HG03457 (cell line): ENCODE results near the gene ETS1.
"Not testable (repeated sequence)": the region's sequence is repeated elsewhere in the genome, so short reads cannot be mapped to it uniquely, and the experiment has no call there.

Experiments
- ATAC-seq: cut with Tn5 transposase; IDR thresholded peaks from one replicate; pipeline ENCODE4 v1.9.1; 2021; ENCODE audit warnings: moderate number of reproducible peaks; ENCODE audit not compliant: unreplicated experiment

ETS1 gene

GRCh38 chr11:128448981-128449713 is 138.2 kb downstream of the ETS1 start:
- no peak for ATAC-seq

DNA sequence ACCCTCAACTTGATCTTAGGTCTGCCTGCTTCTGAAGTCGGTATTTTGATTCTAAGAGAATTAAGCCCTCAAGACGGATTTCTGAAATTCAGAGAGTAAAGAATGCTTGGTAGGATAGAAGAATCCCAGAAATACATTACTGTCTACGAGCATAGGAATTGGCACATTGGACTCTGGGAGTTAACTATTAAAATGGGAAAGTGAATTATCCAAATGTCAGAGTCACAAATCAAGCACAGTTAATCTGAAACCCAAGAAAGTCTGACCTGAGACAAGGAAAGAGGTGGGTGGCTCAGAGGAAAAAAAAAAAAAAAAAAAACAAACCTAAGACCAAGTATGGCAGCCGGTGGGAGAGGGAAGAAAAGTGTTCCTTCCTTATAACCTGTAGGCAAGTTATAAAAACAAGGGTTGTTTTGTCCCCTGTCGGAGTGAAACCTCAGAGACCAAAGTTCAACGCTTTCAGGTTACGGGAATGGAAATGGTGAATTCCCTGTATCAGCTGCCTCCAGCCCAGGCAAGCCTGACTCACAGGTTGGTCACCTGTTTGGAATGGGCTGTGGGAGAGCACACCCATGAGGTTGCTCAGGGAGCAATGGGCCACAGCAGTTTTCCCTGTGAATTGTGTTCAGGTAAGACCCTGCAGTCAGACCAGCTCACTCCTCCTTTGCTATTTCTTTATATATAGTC is 139.0 kb downstream of the ETS1 start:
- no peak for ATAC-seq

- no peak for ATAC-seq
Measured at GRCh38 chr11:128447233-128447632, 140.1 kb downstream of the ETS1 start.

DNA sequence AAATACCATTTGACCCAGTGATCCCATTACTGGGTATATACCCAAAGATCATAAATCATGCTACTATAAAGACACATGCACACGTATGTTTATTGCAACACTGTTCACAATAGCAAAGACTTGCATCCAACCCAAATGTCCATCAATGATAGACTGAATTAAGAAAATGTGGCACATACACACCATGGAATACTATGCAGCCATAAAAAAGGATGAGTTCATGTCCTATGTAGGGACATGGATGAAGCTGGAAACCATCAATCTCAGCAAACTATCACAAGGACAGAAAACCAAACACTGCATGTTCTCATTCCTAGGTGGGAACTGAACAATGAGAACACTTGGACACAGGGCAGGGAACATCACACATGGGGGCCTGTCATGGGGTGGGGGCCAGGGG is 141.4 kb downstream of the ETS1 start:
- ATAC-seq: not testable (repeated sequence)

DNA sequence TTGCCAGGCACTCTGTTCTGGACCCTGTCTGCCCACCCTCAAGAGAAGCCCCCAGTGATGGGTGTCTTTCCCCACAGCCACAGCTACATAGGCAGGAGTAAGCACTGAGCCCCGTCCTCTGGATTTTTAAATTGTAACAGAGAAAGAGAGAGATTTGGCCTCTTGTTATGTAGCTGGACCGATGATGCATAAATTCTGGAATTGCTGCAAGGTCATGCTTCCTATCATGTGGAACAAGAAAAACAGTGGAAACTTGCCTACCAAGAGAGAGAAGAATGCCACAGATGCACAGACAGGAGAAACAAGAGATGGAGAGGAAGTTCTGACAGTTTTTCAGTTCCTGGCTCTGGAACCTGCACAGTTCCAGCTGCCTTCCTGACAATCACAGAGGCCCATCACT is 150.2 kb downstream of the ETS1 start:
- no peak for ATAC-seq

DNA sequence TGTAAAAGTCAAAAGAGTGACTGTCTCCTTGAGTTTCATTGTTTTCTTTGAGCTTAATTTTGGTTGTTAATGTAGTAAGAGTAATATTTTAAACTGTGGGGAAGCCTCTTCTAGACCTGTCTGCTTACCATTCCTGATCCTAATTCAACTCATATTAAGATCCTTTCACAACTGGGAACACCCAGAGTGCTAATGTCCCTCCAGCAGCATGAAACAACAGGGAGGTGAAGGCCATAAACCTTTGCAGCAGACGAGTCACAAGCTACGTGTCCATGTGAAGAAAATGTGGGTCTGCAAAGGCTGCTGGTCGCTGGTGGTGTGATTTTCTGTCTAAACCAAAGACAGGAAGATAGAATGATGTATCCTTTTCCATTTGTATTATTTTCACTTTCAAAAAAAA is 152.5 kb downstream of the ETS1 start:
- no peak for ATAC-seq

- ATAC-seq: no peak
Measured at GRCh38 chr11:128434411-128434810, 152.9 kb downstream of the ETS1 start.

- no peak for ATAC-seq
Measured at GRCh38 chr11:128432926-128433325, 154.4 kb downstream of the ETS1 start.

GRCh38 chr11:128431931-128432330 is 155.4 kb downstream of the ETS1 start:
- ATAC-seq: no peak

GRCh38 chr11:128428935-128429334 is 158.4 kb downstream of the ETS1 start:
- no peak for ATAC-seq

GRCh38 chr11:128424851-128425285 is 162.5 kb downstream of the ETS1 start:
- ATAC-seq: no peak

DNA sequence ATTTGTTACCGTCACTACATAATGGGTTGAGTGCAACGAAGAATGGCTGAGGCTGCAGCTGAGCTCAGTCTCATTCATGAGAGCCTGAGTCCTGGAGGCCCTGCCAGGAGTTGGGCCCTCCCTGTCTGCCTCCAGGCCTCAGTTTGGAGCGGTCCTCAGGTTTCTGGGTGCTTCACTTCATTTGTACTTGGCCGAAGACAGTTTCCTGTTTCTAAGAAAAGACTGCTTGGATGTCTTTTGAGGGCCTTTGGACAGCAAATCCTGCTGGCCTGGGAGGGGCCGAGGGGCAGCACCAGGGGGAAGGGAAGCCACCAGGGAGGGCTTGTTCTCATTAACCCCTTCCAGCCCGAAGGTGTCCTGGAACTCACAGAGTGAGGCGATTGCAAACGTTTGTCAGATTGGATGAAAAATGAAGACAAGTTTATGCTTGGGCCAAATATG is 163.1 kb downstream of the ETS1 start:
- ATAC-seq: no peak

DNA sequence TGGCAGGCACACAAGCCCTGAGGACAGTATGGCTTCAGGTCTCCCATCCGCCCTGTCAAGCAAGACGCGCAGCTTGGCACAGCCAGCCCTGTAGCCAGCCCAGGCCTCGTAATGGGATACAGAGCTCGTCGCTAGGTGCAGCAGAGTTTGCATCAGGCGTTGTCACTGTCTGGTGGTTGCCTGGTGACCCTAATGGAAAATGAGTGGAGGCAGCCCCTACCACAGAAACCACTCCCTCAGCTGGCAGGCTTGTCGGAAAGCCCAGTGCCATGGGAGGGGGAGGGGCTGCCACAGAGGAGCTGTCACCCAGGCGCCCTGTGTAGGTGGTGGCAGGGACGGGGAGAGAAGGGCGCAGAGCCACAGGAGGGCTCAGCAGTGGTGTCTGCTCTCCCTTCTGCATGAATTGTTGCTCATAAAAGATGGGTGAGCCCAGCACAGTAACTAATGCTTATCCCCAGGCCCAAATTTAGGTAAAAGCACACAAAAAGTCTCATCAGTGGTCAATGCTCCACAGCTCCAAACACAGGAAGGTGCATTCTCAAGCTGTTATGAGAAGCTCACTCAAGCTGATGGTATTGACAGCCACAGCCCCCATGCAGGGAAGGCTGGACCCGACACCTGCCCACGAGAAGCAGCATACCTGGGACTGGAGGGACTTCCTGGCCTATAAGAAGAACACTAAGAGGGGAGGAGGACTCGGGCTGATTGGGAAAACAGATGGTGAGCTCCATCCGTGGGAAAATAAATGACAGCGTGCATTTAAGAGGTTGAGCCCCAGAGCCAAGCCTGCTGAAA is 164.6 kb downstream of the ETS1 start:
- no peak for ATAC-seq

DNA sequence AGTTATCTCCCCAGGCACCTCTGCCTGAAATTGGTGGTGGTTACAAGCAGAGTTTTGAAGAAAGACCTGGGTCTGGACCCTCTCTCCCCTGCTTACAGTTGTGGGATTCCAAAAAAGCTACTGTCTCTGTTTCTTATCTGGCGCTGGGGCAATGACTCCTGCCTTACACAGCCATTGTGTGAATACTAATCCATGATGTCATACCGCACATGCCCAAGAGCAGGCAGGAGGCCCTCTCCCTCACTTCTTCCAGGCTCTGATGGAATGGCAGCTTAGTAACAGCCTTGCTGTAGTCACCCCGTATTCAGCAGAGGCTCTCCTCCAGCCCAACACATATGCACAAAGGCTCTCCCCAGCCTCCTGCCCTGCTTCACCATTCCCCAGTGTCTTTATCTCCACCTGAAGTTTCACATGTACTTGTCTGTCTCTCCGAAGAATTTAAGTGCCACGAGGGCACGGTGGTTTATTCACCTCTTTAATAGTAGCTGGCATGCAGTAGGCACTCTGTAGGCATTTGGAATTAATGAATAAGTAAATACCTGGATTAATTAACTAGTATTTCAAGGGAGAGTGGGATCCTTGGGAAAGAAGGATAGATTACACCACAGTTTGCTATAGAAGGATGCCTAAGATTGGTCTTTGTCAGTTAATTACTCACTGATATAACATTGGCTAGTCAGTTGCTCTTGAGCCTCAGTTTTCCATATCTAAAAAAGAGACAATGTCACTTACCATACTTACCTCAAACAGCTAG is 165.6 kb downstream of the ETS1 start:
- ATAC-seq: no peak

DNA sequence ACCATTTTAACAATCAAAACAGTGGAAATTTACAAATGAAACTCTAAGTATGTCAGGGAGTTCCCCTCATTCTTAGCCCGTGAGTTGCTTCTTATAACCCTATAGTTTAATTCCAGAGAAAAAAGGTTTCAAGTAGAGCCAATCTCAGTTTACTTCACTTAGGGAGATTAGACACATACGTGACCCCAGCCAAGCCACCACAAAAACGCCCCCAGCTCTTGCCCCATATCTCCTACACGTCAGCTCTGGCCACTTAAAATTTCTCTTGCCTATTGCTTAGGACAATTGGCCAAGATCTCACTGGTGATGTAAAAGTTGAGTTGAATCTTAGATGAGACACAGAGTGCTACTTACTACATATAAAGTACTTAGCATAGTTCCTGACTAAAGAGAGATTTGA is 166.4 kb downstream of the ETS1 start:
- no peak for ATAC-seq

DNA sequence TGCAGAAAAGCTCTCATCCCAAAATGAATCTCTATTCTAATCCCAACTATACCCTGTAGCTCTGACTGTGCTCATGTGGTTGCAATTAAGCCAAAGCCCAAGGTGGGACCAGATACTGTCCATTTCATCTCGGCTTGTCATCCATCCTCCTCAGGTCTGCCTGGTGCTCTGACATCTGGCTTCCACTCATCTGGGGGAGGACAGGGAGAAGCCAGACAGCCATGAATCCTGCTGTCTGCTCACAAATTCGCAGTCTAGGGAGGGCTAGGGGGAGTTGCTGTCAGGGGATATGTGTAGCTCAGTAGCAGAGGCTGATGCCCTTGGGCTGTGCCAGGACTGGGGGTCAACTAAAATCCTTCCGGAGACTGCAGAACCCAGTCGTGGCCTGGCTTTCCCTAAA is 167.1 kb downstream of the ETS1 start:
- ATAC-seq: no peak

- no peak for ATAC-seq
Measured at GRCh38 chr11:128419012-128419767, 168.2 kb downstream of the ETS1 start.

DNA sequence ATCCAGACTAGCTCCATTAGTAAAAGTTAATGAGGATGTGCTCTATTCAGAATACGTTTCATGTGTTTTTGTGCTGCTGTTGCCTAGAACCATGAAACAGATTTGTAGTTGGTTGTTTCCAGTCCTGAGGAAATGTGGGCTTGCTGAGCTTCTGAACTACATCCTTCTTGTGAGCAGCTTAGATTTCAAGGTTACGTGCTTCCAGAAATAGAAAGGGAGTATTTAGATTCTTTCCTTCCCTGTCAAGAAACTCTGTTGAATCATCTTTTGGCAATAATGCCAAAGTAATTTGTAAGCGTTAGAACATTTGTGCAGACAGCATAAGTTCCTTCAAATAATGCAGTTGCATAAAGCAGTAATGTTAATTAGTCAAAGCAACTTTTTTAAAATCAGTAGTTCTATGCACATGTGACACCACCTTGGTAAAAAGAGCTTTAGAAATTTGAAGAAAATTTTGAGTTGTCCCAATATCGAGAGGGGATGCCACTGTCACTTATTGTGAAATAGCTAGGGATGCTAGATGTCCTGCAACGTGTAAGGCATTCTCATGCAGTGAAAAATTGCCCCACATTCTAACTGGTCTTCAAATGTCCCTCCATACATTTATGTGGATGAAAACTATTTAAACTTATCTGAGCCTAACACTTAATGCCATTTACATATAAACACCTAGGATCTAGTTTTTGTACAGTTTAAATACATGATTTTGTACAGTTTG is 169.6 kb downstream of the ETS1 start:
- ATAC-seq: no peak

DNA sequence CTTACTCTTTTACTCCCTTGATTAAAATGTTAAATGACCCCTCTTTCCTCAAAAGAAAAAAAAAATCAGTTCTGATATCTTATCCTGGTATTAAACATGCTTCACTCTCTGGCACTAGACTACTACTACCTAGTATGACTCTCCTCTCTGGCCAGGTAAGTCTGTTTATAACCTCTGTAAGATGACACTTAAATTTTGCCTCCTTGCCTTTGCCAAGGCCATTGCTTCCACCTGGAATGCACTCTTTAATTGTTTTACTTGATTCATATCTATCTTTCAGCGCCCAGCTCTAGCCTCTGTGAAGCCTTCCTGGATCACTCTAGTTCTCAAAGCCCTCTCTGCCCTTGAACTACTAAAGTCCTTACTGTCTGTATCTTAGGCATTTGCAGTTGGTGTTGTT is 170.4 kb downstream of the ETS1 start:
- no peak for ATAC-seq

GRCh38 chr11:128415539-128415938 is 171.8 kb downstream of the ETS1 start:
- ATAC-seq: no peak
